ENCODE results near the gene CST9.

Gene CST9

DNA sequence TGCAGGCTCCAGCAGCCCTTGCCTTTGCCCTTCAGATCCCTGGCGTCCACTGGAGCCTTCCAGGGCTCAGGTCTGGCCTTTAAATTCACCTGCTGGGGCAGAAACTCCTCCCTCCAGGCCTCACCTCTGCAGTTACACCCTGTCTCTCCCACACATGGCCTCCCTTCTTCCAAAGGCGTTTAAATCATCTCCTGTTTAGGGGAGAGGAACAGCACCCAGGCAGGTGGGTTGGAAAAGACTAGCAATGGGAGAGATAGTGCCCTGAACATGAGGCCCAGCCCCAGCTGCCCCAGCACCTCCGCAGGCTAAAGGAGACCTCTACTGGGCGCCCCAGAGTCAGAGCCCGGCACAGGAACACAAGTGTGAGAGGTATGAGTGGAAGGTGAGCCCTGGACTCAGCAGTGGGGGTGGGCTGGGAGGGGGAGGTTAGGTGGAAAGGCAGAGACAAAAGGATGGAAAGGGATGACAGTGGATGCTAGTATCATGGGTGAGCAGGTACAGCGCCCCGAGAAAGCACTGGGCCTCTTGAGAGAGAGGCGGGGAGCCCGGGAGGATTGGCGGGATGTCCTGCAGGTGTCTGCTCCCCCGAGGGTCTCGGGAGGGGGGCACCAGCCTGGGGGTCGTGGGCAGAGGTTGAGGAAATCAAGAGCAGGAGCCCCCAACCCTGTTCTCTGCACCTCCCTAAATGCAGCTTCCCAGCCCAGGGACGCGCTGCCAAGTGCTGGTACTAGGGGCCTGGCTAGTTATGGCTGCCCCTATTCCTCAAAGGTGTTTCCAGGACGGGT, at the start of gene CST9:
TSS of gene CST9 (minus strand) at position 51 of the 785 bp plus-strand sequence. CDS start 53 bp downstream, outside the sequence.
- DNase-seq: no peak

DNA sequence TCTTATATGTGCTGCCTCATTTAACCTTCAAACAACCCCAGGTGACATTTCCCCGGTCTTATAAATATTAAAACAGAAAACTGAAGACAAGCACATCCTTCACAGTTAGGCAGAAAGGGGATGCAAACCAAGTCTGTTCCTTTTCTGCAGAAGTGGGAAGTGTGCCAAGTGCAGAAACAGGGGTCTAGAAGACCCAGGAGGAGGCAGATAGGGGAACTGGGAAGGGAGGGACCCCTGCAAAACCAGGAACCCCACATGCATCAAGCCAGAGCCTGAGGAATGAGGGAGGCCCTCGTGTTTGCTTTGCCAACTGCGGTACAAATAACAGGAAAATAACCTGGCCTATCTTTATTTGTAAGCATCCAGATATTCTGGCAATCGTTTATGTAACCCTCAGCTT, 49.0 kb upstream of the CST9 start:
- no peak for DNase-seq

DNA sequence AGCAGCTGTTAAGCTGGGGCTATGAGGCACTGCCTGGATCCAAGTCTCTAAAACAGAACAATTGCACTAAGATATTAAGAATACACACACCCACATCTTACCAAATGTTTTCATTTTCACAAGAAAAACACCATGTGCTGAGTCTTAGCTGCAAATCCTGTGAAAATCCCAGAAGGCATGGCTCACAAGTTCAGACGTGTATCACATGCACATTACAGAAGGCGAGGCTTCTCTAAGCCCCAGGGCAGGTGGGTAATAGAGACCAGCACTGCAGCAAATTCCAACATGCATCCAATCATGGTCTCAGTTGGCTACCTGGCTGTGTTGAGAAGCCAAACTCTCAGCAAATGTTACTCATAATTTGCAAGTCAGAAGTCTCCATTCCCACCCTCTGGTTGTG, 48.3 kb upstream of the CST9 start:
- DNase-seq: no peak

DNA sequence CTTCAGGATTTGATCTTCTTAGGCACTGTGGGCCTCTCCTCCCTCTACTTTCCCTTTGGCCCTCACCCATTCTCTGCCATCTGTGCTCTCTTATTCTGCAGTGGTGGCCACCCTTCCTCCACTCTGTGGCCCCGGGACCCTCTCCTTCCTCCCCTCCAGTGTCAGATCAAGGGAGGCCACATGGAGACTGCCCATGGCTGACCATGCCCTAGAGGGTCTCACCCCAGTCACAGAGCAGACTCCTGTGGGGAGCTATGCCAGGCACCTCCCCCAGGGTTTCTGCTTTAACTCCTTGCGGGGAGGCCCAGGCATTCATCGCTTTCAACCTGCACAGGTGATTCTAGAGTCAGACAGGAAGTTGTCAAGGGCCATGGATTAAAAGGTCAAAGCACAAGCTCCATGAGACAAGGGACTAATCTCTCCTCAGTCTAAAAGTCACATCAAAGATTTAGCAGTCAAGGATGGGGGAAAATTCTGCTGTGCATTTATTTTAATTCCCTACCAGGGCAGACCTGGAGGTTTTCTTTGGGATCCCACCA, 47.8 kb upstream of the CST9 start:
- no peak for DNase-seq

GRCh38 chr20:23652926-23653325, 47.2 kb upstream of the CST9 start:
- DNase-seq: no peak

GRCh38 chr20:23652371-23652770, 46.7 kb upstream of the CST9 start:
- DNase-seq: no peak

- DNase-seq: no peak
Observed at GRCh38 chr20:23651117-23651516, 45.4 kb upstream of the CST9 start.

DNA sequence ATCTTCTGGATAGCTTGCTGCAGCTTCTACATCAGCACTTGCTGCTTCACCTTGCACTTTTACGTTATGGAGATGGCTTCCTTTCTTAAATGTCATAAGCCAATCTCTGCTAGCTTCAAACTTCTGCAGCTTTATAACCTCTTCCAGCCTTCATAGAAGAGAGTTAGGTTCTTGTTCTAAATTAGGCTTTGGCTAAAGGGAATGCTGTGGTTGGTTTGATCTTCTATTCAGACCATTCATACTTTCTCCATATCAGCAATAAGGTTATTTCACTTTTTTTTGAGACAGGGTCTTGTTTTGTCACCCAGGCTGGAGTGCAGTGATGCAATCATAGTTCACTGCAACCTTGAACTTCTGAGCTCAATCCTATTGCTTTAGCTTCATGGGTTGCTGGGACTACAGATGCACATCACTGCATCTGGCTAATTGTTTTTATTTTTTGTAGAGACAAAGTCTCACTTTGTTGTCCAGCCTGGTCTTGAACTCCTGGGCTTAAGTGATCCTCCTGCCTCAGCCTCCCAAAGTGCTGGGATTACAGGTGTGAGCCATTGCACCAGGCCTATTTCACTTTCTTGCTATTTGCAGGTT, 44.2 kb upstream of the CST9 start:
- DNase-seq: no peak

- no peak for DNase-seq
Observed at GRCh38 chr20:23649242-23649641, 43.5 kb upstream of the CST9 start.

DNA sequence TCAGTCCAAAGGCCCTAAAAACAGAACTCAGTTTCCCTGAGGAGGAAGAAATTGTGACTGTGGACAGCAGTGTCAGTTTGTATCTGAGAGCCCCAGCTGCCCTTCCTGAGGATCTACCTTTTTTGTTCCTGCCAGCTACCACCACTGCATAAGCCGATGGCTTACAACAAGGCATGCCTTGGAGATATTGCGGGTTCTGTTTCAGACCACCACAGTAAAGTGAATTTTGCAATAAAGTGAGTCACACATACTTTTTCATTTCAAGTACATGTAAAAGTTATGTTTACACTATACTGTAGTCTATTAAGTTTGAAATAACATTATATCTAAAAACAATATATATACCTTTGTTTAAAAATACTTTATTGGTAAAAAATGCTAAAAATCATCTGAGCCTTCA, 41.6 kb upstream of the CST9 start:
- DNase-seq: no peak

GRCh38 chr20:23646106-23646873, 40.6 kb upstream of the CST9 start:
- DNase-seq: no peak

DNA sequence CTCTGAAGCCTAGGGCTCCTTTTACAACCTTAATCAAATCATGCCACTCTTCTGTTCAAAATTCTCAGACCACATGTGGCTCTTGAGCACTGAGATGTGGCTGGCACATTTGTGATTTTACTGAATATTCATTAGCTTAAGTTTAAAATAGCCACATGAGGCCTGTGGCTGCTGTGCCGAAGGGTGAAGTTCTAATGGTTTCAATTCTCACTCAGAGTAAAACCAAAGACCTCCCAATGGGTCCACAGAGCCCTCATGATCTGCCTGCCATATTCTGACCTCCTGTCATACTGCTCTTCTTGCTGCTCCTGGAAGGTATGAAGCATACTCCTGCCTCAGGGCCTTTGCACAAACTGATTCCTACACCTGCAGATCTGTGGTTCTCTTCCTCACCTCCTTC, 39.9 kb upstream of the CST9 start:
- DNase-seq: no peak

- no peak for DNase-seq
Observed at GRCh38 chr20:23644164-23644563, 38.4 kb upstream of the CST9 start.

- no peak for DNase-seq
Observed at GRCh38 chr20:23643659-23644058, 37.9 kb upstream of the CST9 start.

GRCh38 chr20:23641936-23642751, 36.4 kb upstream of the CST9 start:
- DNase-seq: no peak

DNA sequence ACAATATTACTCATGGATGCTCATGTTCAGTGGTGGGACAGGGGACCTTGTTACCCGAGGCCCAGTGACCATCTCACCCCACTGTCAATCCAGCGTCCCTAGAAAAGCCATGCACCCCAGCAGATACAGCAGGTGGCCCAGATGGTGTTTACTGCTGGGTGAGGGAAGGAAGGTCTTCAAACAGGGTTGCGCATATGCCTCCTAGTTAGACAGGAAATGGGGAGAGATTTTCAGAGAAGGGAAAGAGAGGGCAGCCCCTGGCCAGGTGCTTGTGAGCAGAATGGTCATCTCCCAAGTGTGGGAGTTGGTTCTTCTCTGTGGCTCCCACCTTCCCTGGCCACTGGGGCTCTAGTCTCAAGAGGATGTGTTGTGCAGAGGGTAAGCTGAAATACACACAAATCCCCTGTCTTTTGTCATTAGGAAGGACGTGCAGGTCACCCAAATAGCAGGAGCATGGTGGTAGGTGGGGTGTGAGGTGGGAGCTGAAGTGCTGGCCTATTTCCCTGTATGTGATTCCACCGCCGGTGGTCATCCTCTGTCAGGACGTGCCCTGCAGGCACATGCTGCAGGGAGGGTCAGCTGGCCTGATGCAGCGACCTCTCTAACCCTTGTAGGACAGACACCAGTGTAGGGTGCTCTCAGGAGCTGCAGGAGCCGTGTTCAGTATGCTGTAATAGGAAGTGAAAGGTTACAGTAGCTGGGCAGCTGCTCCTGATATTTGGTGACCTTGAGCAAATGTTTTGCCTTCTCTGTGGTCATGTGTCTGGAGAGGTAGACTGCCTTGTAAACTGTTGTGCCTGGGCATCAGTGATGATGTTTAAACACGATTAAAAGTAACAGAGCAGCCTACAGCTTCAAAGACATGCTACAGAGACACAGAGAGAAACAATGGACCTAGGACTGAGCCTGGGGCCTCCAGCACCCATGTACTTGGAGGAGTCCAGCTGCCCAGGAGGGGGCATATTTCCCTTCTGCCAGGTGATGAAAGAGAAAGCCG, 35.3 kb upstream of the CST9 start:
- DNase-seq: no peak

GRCh38 chr20:23640018-23640601, 34.4 kb upstream of the CST9 start:
- no peak for DNase-seq

DNA sequence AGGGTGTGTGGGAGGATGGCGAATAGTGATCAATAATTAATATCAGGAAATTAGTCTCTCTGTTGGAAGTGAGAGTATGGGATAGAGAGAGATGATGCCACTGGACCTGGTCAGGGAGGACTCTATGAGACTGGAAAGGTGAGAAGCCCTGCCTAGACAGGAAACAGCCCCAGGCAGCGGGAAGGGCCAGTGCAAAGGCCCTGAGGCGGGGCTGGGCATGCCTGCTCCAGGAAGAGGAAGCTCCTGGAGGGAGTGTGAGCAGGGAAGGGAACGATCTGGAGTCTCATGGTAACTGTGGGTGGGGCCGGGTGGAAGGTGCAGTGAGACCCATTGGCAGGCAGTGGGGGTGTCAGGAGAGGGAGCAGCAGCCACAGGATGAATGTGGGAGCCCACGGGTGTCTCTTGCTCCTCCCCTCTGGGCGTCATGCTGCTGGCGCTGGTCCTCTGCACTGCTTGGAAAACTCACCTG, 33.8 kb upstream of the CST9 start:
- DNase-seq: no peak

DNA sequence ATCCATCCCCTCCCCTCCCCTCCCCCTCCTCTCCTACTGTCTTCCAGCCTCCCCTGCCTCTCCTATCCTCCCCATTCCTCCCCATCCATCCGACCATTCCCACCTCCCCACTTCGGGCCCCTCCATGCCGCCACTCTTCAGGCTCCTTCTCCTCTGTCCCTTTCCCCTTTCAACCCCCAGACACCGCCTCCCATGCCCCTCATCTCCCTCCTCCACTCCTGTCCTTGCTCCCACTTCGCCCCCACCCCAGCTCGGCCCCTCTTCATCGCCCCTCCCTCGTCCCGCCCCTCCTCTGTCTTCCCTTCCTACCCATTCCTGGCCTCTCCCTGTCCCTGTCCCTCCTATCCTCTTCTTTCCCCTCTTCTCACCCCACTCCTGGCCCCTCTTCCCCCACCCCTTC, 32.6 kb upstream of the CST9 start:
- no peak for DNase-seq

DNA sequence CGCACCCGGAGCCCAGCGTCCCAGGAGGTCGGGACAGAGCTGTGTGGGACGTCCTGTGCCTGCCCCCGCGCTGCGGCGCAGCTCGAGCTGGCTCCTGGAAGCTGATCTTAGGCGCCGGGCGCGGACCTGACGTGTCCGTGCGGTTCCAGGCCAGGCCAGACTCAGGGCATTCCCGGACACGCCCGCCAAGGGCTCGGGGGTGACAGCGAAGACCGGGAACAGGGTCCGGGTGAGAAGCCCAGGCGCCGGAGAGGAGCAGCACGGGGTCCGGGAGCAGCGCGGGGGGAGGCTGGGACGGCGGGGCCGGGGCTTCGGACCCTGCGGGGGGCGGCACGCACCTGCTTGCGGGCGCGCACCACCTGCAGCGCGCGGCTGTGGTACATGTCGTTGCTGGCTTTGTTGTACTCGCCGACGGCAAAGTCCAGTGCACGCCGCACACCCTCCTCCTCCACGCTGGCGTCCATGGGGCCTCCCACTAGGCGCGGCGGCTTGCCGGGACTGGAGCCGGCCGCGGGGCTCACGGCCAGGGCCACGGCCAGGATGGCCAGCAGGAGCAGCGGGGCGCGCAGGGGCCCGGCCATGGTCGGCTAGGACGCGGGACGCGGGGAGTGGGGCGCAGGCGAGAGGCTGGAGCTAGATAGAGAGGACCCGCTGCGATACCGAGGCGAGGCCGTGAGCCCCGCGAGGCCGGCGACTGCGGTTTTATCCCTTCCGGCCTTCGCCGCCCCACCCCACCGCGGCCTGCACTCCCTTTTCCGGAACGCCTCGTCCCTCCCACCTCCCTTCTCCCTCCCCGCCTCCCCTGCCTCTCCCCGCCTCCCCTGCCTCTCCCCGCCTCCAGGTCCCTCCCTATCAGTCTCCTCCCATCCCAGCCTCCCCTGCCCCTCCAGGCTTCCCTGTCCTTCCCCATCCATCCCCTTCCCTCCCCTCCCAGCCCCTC, 31.8 kb upstream of the CST9 start, which contains the start of gene CST3:
TSS of gene CST3 (minus strand) at position 674 of the 940 bp plus-strand sequence. CDS start at position 581, 93 bp downstream.
- DNase-seq: peak; percentile 63

Data from NCI-H446 treated with DMSO at 0.1 percent for 48 hours (cell line).